ENCODE results near the gene CSRNP3. TPM values are rescaled to one million over a fixed set of nuclear protein-coding genes. Genes with fewer than 3 reads are reported as not detected.

CSRNP3 gene
- total and polyA plus RNA-seq, 2 donors = 1.8 to 34.1 TPM

DNA sequence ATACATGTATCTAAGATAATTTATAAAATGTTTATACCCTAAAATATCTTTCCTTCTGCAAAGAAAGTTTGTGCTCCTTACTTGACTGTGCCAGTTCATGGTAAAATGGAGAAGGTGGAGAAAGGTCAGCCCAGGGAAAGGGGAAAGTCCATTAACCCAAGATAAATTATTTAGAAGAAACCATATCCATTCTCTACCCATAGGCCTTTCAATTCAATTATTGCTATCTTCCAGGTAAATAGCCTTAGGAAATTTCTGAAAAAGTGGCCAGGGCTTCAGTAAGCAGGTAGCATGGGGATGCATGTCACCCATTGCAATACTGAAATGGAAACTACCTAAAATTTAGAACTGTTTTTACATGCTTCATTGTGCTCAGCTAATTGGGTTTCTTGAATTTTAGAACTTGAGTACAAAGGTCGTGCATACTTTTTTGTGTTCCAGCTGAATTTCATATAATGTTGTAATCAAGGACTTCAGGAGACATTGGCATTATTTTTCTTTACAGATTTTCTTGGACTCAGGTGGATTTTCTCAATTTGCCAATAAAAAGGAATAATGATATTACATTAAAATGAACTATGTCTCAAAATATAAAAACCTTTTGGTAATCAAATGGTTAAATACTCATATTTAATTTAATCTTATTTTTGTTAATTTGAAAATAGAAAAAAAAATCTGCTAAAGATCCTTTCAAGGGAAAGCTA is 124.9 kb downstream of the CSRNP3 start:
- H3K36me3 ChIP-seq (ENCODE audit: insufficient read depth) = no peaks in the 10 kb centered on the region
- no peak overlapping the region for H3K27ac ChIP-seq (ENCODE audit: low read depth)
- H3K4me3 ChIP-seq (ENCODE audit: low read depth, low read length) = no peak overlapping the region
- no peaks in the 10 kb centered on the region for H3K4me1 ChIP-seq (ENCODE audit: insufficient read depth)
- no peak for DNase-seq (ENCODE audit: extremely low spot score)
- WGBS = 95% methylated on average over 1 of the region's 1 CpG

DNA sequence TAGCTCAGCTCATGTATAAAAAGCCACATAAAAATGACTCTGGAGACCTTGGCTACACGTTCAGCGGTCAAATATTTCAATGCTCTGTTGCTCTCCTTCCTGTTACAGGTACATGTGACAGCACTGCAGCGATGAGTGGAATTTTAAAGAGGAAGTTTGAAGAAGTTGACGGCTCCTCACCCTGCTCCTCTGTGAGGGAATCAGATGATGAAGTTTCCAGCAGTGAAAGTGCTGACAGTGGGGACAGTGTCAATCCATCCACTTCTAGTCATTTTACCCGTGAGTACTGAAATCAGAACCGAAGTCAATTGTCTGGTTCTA is 125.4 kb downstream of the CSRNP3 start:
- Histone ChIP-seq H3K36me3 (ENCODE audit: insufficient read depth) (no peaks in the 10 kb centered on the region), H3K4me1 (ENCODE audit: insufficient read depth) (no peaks in the 10 kb centered on the region), H3K27ac (ENCODE audit: low read depth) (no peak overlapping the region), H3K4me3 (ENCODE audit: low read depth, low read length) (no peak overlapping the region)
- whole genome bisulfite sequencing = 75% methylated on average over 6 of the region's 6 CpGs
- DNase-seq (ENCODE audit: extremely low spot score) = no peak

GRCh38 chr2:165596788-165597187 is 127.3 kb downstream of the CSRNP3 start:
- Histone ChIP-seq H3K36me3 (ENCODE audit: insufficient read depth) (no peaks in the 10 kb centered on the region), H3K27ac (ENCODE audit: low read depth) (no peak overlapping the region), H3K4me3 (ENCODE audit: low read depth, low read length) (no peak overlapping the region), H3K4me1 (ENCODE audit: insufficient read depth) (no peaks in the 10 kb centered on the region)
- DNase-seq (ENCODE audit: extremely low spot score) = no peak
- 82% methylated on average over 3 of the region's 3 CpGs for whole genome bisulfite sequencing

- H3K4me1 ChIP-seq (ENCODE audit: insufficient read depth) = no peaks in the 10 kb centered on the region
- H3K27ac ChIP-seq (ENCODE audit: low read depth) = peak overlapping the region; percentile 18
- WGBS = 88% methylated on average over 1 of the region's 1 CpG
- no peak overlapping the region for H3K4me3 ChIP-seq (ENCODE audit: low read depth, low read length)
- no peaks in the 10 kb centered on the region for H3K36me3 ChIP-seq (ENCODE audit: insufficient read depth)
- DNase-seq (ENCODE audit: extremely low spot score) = no peak
Observed at GRCh38 chr2:165601065-165601830, 131.8 kb downstream of the CSRNP3 start.

DNA sequence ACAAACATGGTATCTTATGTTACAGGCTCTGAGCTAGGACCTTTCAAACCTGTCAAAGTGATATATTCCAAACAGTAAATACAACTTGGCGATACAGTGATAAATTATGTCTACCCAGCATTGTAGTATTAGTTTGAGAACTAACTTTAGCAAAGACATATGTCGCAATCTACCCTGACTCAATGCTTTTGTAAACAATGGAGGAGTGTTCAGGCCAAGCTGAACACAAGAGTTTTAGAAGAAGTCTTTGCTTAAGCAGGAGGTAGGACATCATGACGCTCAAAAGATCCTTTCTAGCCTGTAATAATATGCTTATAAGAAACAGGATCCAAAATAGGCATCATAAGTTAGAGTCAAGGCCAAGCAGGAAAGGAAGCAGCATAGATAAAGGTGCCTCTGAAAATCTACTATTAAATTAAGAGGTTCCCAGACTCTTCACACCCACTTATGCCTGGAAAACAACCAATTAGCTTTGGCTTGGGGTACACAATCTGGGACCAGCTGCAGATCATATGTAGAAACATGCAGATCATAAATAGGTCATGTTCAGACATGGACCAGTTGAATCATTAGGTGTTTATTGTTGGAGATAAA is 132.5 kb downstream of the CSRNP3 start:
- no peaks in the 10 kb centered on the region for H3K4me1 ChIP-seq (ENCODE audit: insufficient read depth)
- 32% methylated on average over 3 of the region's 3 CpGs for WGBS
- no peak for DNase-seq (ENCODE audit: extremely low spot score)
- H3K4me3 ChIP-seq (ENCODE audit: low read depth, low read length) = no peak overlapping the region
- H3K36me3 ChIP-seq (ENCODE audit: insufficient read depth) = no peaks in the 10 kb centered on the region
- H3K27ac ChIP-seq (ENCODE audit: low read depth) = peak overlapping the region; percentile 38

DNA sequence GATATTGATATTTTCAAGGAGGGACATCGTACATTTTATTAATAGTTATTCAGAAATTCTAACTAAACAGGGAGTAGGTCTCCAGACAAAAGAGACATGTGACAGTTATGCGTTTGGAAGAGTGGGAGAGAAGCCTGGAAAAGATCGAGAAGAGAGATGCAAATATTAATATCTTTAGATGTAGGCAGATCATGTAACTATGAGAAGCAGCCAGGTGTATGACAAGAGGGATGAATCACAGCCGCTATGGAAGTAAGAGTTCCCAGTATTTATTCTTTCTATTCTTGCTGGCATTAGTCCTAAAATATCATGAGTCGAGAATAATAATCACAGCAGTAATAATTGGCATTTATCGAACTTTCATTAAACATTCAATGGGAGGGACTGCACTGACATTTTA is 140.2 kb downstream of the CSRNP3 start:
- WGBS = 77% methylated on average over 6 of the region's 6 CpGs

DNA sequence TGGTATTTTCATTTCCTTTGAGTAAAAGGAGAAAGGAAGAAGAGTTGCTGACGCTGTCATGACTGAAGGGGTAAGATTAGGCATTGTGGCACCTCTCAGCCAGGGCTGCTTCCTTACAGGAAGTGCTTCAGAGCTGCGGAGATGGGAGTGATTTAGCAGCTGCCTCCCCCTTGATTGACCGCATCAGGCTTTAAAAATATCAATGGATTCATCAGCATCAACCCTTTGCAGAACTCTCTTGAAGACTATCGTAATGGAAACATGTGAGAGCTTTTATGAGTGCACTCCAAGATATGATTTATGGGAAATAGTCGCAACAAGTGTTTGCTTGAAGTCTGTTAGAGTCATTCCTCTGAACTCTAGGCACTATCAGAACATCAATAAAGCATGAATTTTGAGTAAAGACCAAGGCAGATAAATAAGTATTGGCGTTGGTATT is 141.1 kb downstream of the CSRNP3 start:
- H3K36me3 ChIP-seq (ENCODE audit: insufficient read depth) = no peaks in the 10 kb centered on the region
- peaks cover 1% of the 10 kb centered on the region for H3K4me1 ChIP-seq (ENCODE audit: insufficient read depth)
- no peak for DNase-seq (ENCODE audit: extremely low spot score)
- 41% methylated on average over 6 of the region's 6 CpGs for WGBS
- H3K4me3 ChIP-seq (ENCODE audit: low read depth, low read length) = no peak overlapping the region
- H3K27ac ChIP-seq (ENCODE audit: low read depth) = no peak overlapping the region

More for the DNA sequence above, 140.2 kb downstream of the CSRNP3 start:
- Histone ChIP-seq H3K4me3 (ENCODE audit: low read depth, low read length) (no peak overlapping the region), H3K27ac (ENCODE audit: low read depth) (no peak overlapping the region), H3K4me1 (ENCODE audit: insufficient read depth) (peaks cover 1% of the 10 kb centered on the region), H3K36me3 (ENCODE audit: insufficient read depth) (no peaks in the 10 kb centered on the region)
- DNase-seq (ENCODE audit: extremely low spot score) = no peak

- H3K36me3 ChIP-seq (ENCODE audit: insufficient read depth) = no peaks in the 10 kb centered on the region
- H3K27ac ChIP-seq (ENCODE audit: low read depth) = no peak overlapping the region
- no peak overlapping the region for H3K4me3 ChIP-seq (ENCODE audit: low read depth, low read length)
- no peaks in the 10 kb centered on the region for H3K4me1 ChIP-seq (ENCODE audit: insufficient read depth)
- no peak for DNase-seq (ENCODE audit: extremely low spot score)
- 95% methylated on average over 4 of the region's 4 CpGs for whole genome bisulfite sequencing
Observed at GRCh38 chr2:165617741-165618481, 148.4 kb downstream of the CSRNP3 start.

GRCh38 chr2:165618806-165619205 is 149.3 kb downstream of the CSRNP3 start:
- Histone ChIP-seq H3K27ac (ENCODE audit: low read depth) (no peak overlapping the region), H3K4me3 (ENCODE audit: low read depth, low read length) (no peak overlapping the region), H3K4me1 (ENCODE audit: insufficient read depth) (no peaks in the 10 kb centered on the region), H3K36me3 (ENCODE audit: insufficient read depth) (no peaks in the 10 kb centered on the region)
- WGBS = 64% methylated on average over 1 of the region's 1 CpG
- no peak for DNase-seq (ENCODE audit: extremely low spot score)

GRCh38 chr2:165621086-165621560 is 151.6 kb downstream of the CSRNP3 start:
- H3K36me3 ChIP-seq (ENCODE audit: insufficient read depth) = no peaks in the 10 kb centered on the region
- H3K4me3 ChIP-seq (ENCODE audit: low read depth, low read length) = no peak overlapping the region
- no peaks in the 10 kb centered on the region for H3K4me1 ChIP-seq (ENCODE audit: insufficient read depth)
- WGBS = 39% methylated on average over 5 of the region's 5 CpGs
- H3K27ac ChIP-seq (ENCODE audit: low read depth) = no peak overlapping the region
- DNase-seq (ENCODE audit: extremely low spot score) = no peak

DNA sequence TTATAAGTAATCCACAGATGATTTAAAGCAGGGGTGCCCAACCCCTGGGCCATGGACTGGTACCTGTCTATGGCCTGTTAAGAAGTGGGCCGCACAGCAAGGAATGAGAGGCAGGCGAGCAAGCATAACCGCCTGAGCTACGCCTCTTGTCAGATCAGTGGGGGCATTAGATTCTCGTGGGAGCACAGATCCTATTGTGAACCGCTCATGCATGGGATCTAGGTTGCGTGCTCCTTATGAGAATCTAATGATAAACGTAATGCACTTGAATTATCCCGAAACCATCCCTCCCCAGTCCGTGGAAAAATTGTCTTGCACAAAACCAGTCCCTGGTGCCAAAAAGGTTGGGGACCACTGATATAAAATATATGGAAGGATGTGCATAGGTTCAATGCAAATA is 153.7 kb downstream of the CSRNP3 start:
- WGBS = 98% methylated on average over 10 of the region's 10 CpGs

DNA sequence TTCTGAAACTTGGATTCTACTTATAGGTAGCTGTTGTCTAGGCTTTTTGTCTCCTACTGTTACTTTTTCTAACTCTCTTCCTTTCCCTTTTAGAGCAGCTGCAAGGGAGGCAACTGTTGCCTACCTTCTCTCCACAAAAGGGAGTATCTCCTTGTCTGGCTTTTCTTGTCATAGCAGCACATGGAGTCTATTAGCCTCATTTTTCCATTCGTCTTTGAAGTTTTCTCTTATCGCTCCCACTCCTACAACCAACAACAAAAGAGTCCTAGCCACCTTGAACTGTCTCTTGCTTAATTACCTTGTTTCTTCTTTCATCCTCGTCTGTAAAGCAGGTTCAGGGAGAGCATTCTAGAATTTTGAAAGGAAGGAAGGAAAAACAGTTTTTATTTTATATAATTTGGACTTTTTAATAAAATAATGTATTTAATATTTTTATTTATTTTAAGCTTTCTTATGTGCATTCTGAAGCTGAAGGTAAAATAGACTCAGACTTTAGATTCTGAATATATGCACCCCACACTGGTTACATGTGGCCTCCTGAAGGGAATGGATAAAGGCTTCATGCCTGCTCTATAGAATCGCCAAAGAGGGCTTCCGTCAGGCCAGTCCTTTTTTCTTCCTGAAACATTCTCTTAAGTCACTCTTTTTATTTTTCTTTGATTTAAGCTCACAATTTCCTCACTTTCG is 154.4 kb downstream of the CSRNP3 start:
- Histone ChIP-seq H3K4me3 (ENCODE audit: low read depth, low read length) (no peak overlapping the region), H3K36me3 (ENCODE audit: insufficient read depth) (no peaks in the 10 kb centered on the region), H3K27ac (ENCODE audit: low read depth) (no peak overlapping the region), H3K4me1 (ENCODE audit: insufficient read depth) (no peaks in the 10 kb centered on the region)
- no peak for DNase-seq (ENCODE audit: extremely low spot score)
- WGBS = 95% methylated on average over 6 of the region's 6 CpGs

More for the DNA sequence above, 153.7 kb downstream of the CSRNP3 start:
- no peak for DNase-seq (ENCODE audit: extremely low spot score)
- no peaks in the 10 kb centered on the region for H3K4me1 ChIP-seq (ENCODE audit: insufficient read depth)
- H3K36me3 ChIP-seq (ENCODE audit: insufficient read depth) = no peaks in the 10 kb centered on the region
- H3K27ac ChIP-seq (ENCODE audit: low read depth) = no peak overlapping the region
- no peak overlapping the region for H3K4me3 ChIP-seq (ENCODE audit: low read depth, low read length)

DNA sequence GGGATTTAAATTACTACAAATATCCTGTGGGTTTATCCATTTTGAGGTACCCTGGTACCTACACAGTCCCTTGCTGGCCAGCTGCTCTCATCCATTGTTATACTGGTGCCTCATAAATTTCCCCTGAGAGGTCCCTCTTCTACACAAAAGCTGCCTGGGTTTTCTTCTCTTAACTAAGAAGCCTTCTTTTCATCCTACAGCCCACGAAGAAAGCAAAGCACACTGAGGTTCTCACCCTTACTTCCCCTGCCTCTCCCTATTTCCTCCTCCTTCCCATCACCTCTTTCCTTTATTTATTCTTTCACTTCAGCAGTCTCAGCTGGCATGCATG is 154.9 kb downstream of the CSRNP3 start:
- 70% methylated on average over 1 of the region's 1 CpG for WGBS

More for the DNA sequence above, 154.9 kb downstream of the CSRNP3 start:
- H3K27ac ChIP-seq (ENCODE audit: low read depth) = no peak overlapping the region
- no peaks in the 10 kb centered on the region for H3K4me1 ChIP-seq (ENCODE audit: insufficient read depth)
- H3K36me3 ChIP-seq (ENCODE audit: insufficient read depth) = no peaks in the 10 kb centered on the region
- no peak overlapping the region for H3K4me3 ChIP-seq (ENCODE audit: low read depth, low read length)
- DNase-seq (ENCODE audit: extremely low spot score) = no peak
